Measurements from ENCODE around the gene TMEM151A. TPM values are rescaled to one million over a fixed set of nuclear protein-coding genes. Genes with fewer than 3 reads are reported as not detected.

The TMEM151A gene
- total RNA-seq, 2 donors from 2014 or later: 0.37 to 0.47 TPM

- H3K27ac ChIP-seq: no peak overlapping the region
- H3K9ac ChIP-seq (ENCODE audit: low read depth in 2 of 2, low read length in 2 of 2): no peak overlapping the region
- H3K9me3 ChIP-seq: no peaks in the 10 kb centered on the region
- H3K4me3 ChIP-seq: no peak overlapping the region
- no peaks in the 10 kb centered on the region for H3K36me3 ChIP-seq
- peaks cover 9% of the 10 kb centered on the region for H3K4me1 ChIP-seq
- TF ChIP-seq CTCF (IDR thresholded peaks at IDR 0.05): no peak
- H3K27me3 ChIP-seq: no peaks in the 10 kb centered on the region
- no peak for DNase-seq
- intact Hi-C loops (cut with DNase I): no loop called here
Measured at GRCh38 chr11:66261578-66261977, 30.1 kb upstream of the TMEM151A start.

GRCh38 chr11:66262191-66262590 is 29.5 kb upstream of the TMEM151A start:
- DNase-seq: no peak
- intact Hi-C loops (cut with DNase I): no loop called here
- H3K9ac ChIP-seq (ENCODE audit: low read depth in 2 of 2, low read length in 2 of 2): no peak overlapping the region

GRCh38 chr11:66262696-66263095 is 29.0 kb upstream of the TMEM151A start:
- TF ChIP-seq CTCF (IDR thresholded peaks at IDR 0.05): no peak
- Histone ChIP-seq H3K9ac (ENCODE audit: low read depth in 2 of 2, low read length in 2 of 2) (no peak overlapping the region), H3K36me3 (no peaks in the 10 kb centered on the region), H3K4me3 (no peak overlapping the region), H3K4me1 (peaks cover 15% of the 10 kb centered on the region), H3K27ac (no peak overlapping the region), H3K27me3 (no peaks in the 10 kb centered on the region), H3K9me3 (no peaks in the 10 kb centered on the region)
- intact Hi-C loops (cut with DNase I): no loop called here
- no peak for DNase-seq

More at GRCh38 chr11:66262191-66262590, 29.5 kb upstream of the TMEM151A start:
- H3K36me3 ChIP-seq: no peaks in the 10 kb centered on the region
- H3K4me3 ChIP-seq: no peak overlapping the region
- H3K9me3 ChIP-seq: no peaks in the 10 kb centered on the region
- H3K27me3 ChIP-seq: no peaks in the 10 kb centered on the region
- no peak overlapping the region for H3K27ac ChIP-seq
- TF ChIP-seq CTCF (IDR thresholded peaks at IDR 0.05): no peak
- peaks cover 15% of the 10 kb centered on the region for H3K4me1 ChIP-seq

GRCh38 chr11:66263231-66263630 is 28.5 kb upstream of the TMEM151A start:
- H3K4me1 ChIP-seq: peaks cover 15% of the 10 kb centered on the region
- no peak for DNase-seq
- H3K36me3 ChIP-seq: no peaks in the 10 kb centered on the region
- no peak overlapping the region for H3K9ac ChIP-seq (ENCODE audit: low read depth in 2 of 2, low read length in 2 of 2)
- TF ChIP-seq CTCF (IDR thresholded peaks at IDR 0.05): no peak
- no peak overlapping the region for H3K27ac ChIP-seq
- intact Hi-C loops (cut with DNase I): no loop called here
- no peak overlapping the region for H3K4me3 ChIP-seq
- H3K9me3 ChIP-seq: no peaks in the 10 kb centered on the region
- H3K27me3 ChIP-seq: no peaks in the 10 kb centered on the region

- DNase-seq: no peak
Measured at GRCh38 chr11:66263785-66264184, 27.9 kb upstream of the TMEM151A start.

More at GRCh38 chr11:66263785-66264184, 27.9 kb upstream of the TMEM151A start:
- H3K36me3 ChIP-seq: no peaks in the 10 kb centered on the region
- no peak overlapping the region for H3K9ac ChIP-seq (ENCODE audit: low read depth in 2 of 2, low read length in 2 of 2)
- no peak for TF ChIP-seq CTCF (IDR thresholded peaks at IDR 0.05)
- H3K27me3 ChIP-seq: no peaks in the 10 kb centered on the region
- no peak overlapping the region for H3K27ac ChIP-seq
- H3K9me3 ChIP-seq: no peaks in the 10 kb centered on the region
- H3K4me3 ChIP-seq: no peak overlapping the region
- peaks cover 10% of the 10 kb centered on the region for H3K4me1 ChIP-seq
- intact Hi-C loops (cut with DNase I): no loop called here

Measured in colonic mucosa (tissue), 4 donors.